HTR-8/SVneo (cell line): ENCODE measurements around the gene CCN6.

Source experiments
- DNase-seq: peaks from one replicate; pipeline ENCODE4 v3.0.0; 2011; ENCODE audit warnings: low spot score, mixed read lengths; ENCODE audit not compliant: insufficient read length
- FAIRE-seq: peaks from 2 replicates; lab custom pipeline; 2011; peaks lifted over from hg19 to GRCh38; lab: Jason Lieb, UNC

CCN6 gene

GRCh38 chr6:112027942-112028674 is 25.8 kb upstream of the CCN6 start:
- no peak for DNase-seq
- no peak for FAIRE-seq

GRCh38 chr6:112029045-112029822 is 24.7 kb upstream of the CCN6 start:
- DNase-seq (peak; percentile 50), FAIRE-seq (no peak)

GRCh38 chr6:112030206-112030960 is 23.5 kb upstream of the CCN6 start:
- no peak for FAIRE-seq

GRCh38 chr6:112030961-112031660 is 22.8 kb upstream of the CCN6 start:
- DNase-seq (no peak), FAIRE-seq (no peak)

More at GRCh38 chr6:112030206-112030960, 23.5 kb upstream of the CCN6 start:
- DNase-seq, result no peak

- FAIRE-seq (no peak), DNase-seq (no peak)
Measured at GRCh38 chr6:112031960-112032359, 21.9 kb upstream of the CCN6 start.

GRCh38 chr6:112032728-112033127 is 21.2 kb upstream of the CCN6 start:
- no peak for DNase-seq
- FAIRE-seq, result no peak

- no peak for DNase-seq
- no peak for FAIRE-seq
Measured at GRCh38 chr6:112033791-112034615, 19.9 kb upstream of the CCN6 start.

- FAIRE-seq (no peak), DNase-seq (no peak)
Measured at GRCh38 chr6:112034616-112034995, 19.3 kb upstream of the CCN6 start.

GRCh38 chr6:112036088-112036637 is 17.7 kb upstream of the CCN6 start:
- DNase-seq, result no peak
- FAIRE-seq, result no peak

- DNase-seq (peak; percentile 71), FAIRE-seq (peak; percentile 87)
Measured at GRCh38 chr6:112037783-112038216, 16.1 kb upstream of the CCN6 start.

- FAIRE-seq, result no peak
- DNase-seq, result no peak
Measured at GRCh38 chr6:112038268-112038667, 15.6 kb upstream of the CCN6 start.

GRCh38 chr6:112038756-112039430 is 15.0 kb upstream of the CCN6 start:
- DNase-seq (no peak), FAIRE-seq (no peak)

GRCh38 chr6:112039431-112039770 is 14.5 kb upstream of the CCN6 start:
- DNase-seq (no peak), FAIRE-seq (no peak)

- FAIRE-seq (no peak), DNase-seq (no peak)
Measured at GRCh38 chr6:112040956-112041355, 12.9 kb upstream of the CCN6 start.

- no peak for FAIRE-seq
- DNase-seq, result no peak
Measured at GRCh38 chr6:112041535-112041934, 12.4 kb upstream of the CCN6 start.

- DNase-seq (peak; percentile 94), FAIRE-seq (no peak)
Measured at GRCh38 chr6:112043032-112044007, 10.6 kb upstream of the CCN6 start.

- FAIRE-seq, result no peak
- DNase-seq, result no peak
Measured at GRCh38 chr6:112044196-112044595, 9.7 kb upstream of the CCN6 start.

- DNase-seq (no peak), FAIRE-seq (no peak)
Measured at GRCh38 chr6:112044856-112045255, 9.0 kb upstream of the CCN6 start.
